Measurements from ENCODE around the gene BUB1B. TPM values are rescaled to one million over a fixed set of nuclear protein-coding genes. Genes with fewer than 3 reads are reported as not detected.

BUB1B gene
- total RNA-seq, 1 donor from 2014 or later: 1.8 TPM

GRCh38 chr15:40243126-40243810 is 82.4 kb downstream of the BUB1B start:
- H3K4me1 ChIP-seq: no peaks in the 10 kb centered on the region
- peaks cover 11% of the 10 kb centered on the region for H3K27me3 ChIP-seq
- intact Hi-C loops (cut with DNase I): no loop called here
- no peak for ATAC-seq
- no peaks in the 10 kb centered on the region for H3K9me3 ChIP-seq
- no peak overlapping the region for H3K4me3 ChIP-seq
- TF ChIP-seq, protein P1, sequence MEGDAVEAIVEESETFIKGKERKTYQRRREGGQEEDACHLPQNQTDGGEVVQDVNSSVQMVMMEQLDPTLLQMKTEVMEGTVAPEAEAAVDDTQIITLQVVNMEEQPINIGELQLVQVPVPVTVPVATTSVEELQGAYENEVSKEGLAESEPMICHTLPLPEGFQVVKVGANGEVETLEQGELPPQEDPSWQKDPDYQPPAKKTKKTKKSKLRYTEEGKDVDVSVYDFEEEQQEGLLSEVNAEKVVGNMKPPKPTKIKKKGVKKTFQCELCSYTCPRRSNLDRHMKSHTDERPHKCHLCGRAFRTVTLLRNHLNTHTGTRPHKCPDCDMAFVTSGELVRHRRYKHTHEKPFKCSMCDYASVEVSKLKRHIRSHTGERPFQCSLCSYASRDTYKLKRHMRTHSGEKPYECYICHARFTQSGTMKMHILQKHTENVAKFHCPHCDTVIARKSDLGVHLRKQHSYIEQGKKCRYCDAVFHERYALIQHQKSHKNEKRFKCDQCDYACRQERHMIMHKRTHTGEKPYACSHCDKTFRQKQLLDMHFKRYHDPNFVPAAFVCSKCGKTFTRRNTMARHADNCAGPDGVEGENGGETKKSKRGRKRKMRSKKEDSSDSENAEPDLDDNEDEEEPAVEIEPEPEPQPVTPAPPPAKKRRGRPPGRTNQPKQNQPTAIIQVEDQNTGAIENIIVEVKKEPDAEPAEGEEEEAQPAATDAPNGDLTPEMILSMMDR (IDR thresholded peaks at IDR 0.05): no peak
- no peaks in the 10 kb centered on the region for H3K36me3 ChIP-seq
- DNase-seq: no peak
- no peak overlapping the region for H3K27ac ChIP-seq

GRCh38 chr15:40244961-40245523 is 84.2 kb downstream of the BUB1B start:
- Histone ChIP-seq H3K4me3 (no peak overlapping the region), H3K27ac (no peak overlapping the region), H3K36me3 (no peaks in the 10 kb centered on the region), H3K9me3 (no peaks in the 10 kb centered on the region), H3K27me3 (peaks cover 5% of the 10 kb centered on the region), H3K4me1 (no peaks in the 10 kb centered on the region)
- TF ChIP-seq, protein P1 (IDR thresholded peaks at IDR 0.05): no peak
- peak; percentile 75 for DNase-seq
- intact Hi-C loops (cut with DNase I): no loop called here
- ATAC-seq: peak; percentile 80

GRCh38 chr15:40245666-40246450 is 85.0 kb downstream of the BUB1B start:
- TF ChIP-seq, protein P1 (IDR thresholded peaks at IDR 0.05): no peak

DNA sequence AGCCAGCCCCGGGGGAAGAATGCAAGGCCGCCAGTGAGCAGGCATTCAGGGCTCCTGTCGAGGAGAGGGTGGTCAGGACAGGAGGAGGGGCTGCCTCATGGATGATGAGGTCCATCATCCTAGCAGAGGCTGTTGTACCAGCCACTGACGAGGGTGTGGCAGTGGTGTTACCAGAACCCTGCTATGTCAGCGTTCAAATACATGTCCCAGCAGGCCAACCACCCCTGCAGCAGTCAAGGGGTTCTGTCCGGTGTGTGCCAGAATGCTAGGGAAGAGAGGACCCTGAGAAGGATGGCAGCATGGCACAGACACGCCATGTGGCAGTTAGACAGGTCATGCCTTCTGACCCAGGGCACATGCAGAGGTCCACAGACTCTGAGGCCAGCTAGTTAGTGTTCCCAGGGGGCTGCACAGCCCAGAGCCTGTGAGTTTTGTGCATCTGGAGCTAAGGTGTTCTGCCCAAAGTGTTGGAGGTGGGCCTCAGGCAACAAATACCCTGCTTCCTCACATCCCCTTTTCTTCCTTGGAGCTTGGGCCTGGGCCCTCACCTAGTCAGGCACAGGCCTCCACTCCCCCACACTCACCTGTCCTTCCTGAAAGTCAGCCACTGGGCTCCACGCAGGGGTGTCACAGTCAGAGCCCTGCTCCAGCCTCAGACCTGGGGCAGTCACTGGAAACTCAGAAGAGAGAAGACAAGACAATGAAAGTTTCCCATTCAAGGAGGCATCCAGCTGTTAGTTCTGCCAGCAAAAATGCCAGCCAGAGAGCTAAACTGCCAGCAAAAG is 85.8 kb downstream of the BUB1B start:
- intact Hi-C loops (cut with DNase I): no loop called here

More at GRCh38 chr15:40245666-40246450, 85.0 kb downstream of the BUB1B start:
- H3K36me3 ChIP-seq: no peaks in the 10 kb centered on the region
- H3K27ac ChIP-seq: no peak overlapping the region
- no peak for ATAC-seq
- no peak overlapping the region for H3K4me3 ChIP-seq
- H3K9me3 ChIP-seq: no peaks in the 10 kb centered on the region
- no peaks in the 10 kb centered on the region for H3K4me1 ChIP-seq
- no peaks in the 10 kb centered on the region for H3K27me3 ChIP-seq
- intact Hi-C loops (cut with DNase I): no loop called here
- DNase-seq: peak; percentile 53

More for the DNA sequence above, 85.8 kb downstream of the BUB1B start:
- DNase-seq (peak; percentile 41), ATAC-seq (no peak)
- Histone ChIP-seq H3K4me1 (no peaks in the 10 kb centered on the region), H3K4me3 (no peak overlapping the region), H3K27ac (no peak overlapping the region), H3K36me3 (no peaks in the 10 kb centered on the region), H3K9me3 (no peaks in the 10 kb centered on the region), H3K27me3 (no peaks in the 10 kb centered on the region)
- TF ChIP-seq, protein P1 (IDR thresholded peaks at IDR 0.05): no peak
